Keratinocyte (primary cell): ENCODE data around the gene TRIP6. TPM values are rescaled to one million over a fixed set of nuclear protein-coding genes. Genes with fewer than 3 reads are reported as not detected.

Experiments used
- DNase-seq: peaks from one replicate; pipeline ENCODE4 v3.0.0-alpha.2; 2011; ENCODE audit warnings: low read depth, missing footprints, low spot score
- FAIRE-seq: peaks from 2 replicates; lab custom pipeline; 2011; peaks lifted over from hg19 to GRCh38; lab: Jason Lieb, UNC
- H2AFZ ChIP-seq: 2 replicates; pipeline ENCODE4 v1.6.0; 2012; ENCODE audit warnings: low read length, control low read depth, inconsistent platforms; ENCODE audit not compliant: control insufficient read depth
- H3K27ac ChIP-seq: 2 replicates; pipeline ENCODE4 v1.5.1; 2011; ENCODE audit warnings: low read length; ENCODE audit not compliant: control insufficient read depth, insufficient read depth
- H3K27me3 ChIP-seq: 3 replicates; pipeline ENCODE4 v1.6.0; 2011; ENCODE audit warnings: low read length; ENCODE audit not compliant: control insufficient read depth, insufficient read depth; ENCODE audit errors: extremely low read depth
- H3K36me3 ChIP-seq, 2 experiments: 2 replicates in 1 of 2; 3 replicates in 1 of 2; pipeline ENCODE4 v1.5.1; 2011; ENCODE audit warnings: low read length in 2 of 2, mild to moderate bottlenecking in 1 of 2; ENCODE audit not compliant: control insufficient read depth in 2 of 2, insufficient read depth in 2 of 2; ENCODE audit errors: extremely low read depth in 1 of 2
- H3K4me1 ChIP-seq: 3 replicates; pipeline ENCODE4 v1.5.1; 2011; ENCODE audit warnings: low read length; ENCODE audit not compliant: control insufficient read depth, insufficient read depth; ENCODE audit errors: extremely low read depth
- H3K4me2 ChIP-seq: 3 replicates; pipeline ENCODE4 v1.6.0; 2011; ENCODE audit warnings: low read depth, low read length; ENCODE audit not compliant: control insufficient read depth, insufficient read depth; ENCODE audit errors: extremely low read depth
- H3K4me3 ChIP-seq, 3 experiments: fragments of 200-600 bp in 1 of 3; sonication (generic) in 1 of 3; 2 replicates in 2 of 3; 3 replicates in 1 of 3; pipeline ENCODE4 v1.5.1; 2011 to 2016; ENCODE audit warnings: low read length in 3 of 3, mild to moderate bottlenecking in 3 of 3, control low read depth in 2 of 3, inconsistent platforms in 1 of 3, low read depth in 1 of 3, mixed read lengths in 1 of 3, mixed run types in 1 of 3, moderate library complexity in 1 of 3; ENCODE audit not compliant: control insufficient read depth in 2 of 3, insufficient read depth in 2 of 3; ENCODE audit errors: extremely low read depth in 1 of 3
- H3K79me2 ChIP-seq: 2 replicates; pipeline ENCODE4 v1.6.0; 2012; ENCODE audit warnings: low read length; ENCODE audit not compliant: control insufficient read depth, insufficient read depth
- H3K9ac ChIP-seq: 3 replicates; pipeline ENCODE4 v1.6.0; 2011; ENCODE audit warnings: low read length; ENCODE audit not compliant: control insufficient read depth, insufficient read depth; ENCODE audit errors: extremely low read depth
- H3K9me1 ChIP-seq: 3 replicates; pipeline ENCODE4 v1.6.0; 2011; ENCODE audit warnings: low read length; ENCODE audit not compliant: control insufficient read depth, insufficient read depth; ENCODE audit errors: extremely low read depth
- H3K9me3 ChIP-seq: 2 replicates; pipeline ENCODE4 v1.5.1; 2012; ENCODE audit warnings: low read depth, low read length; ENCODE audit not compliant: control insufficient read depth
- H4K20me1 ChIP-seq: 3 replicates; pipeline ENCODE4 v1.6.0; 2011; ENCODE audit warnings: low read length; ENCODE audit not compliant: control insufficient read depth, insufficient read depth; ENCODE audit errors: extremely low read depth
- CTCF ChIP-seq, 3 experiments: IDR thresholded peaks in 1 of 3; conservative IDR thresholded peaks in 1 of 3; optimal IDR thresholded peaks in 1 of 3; 2 replicates in 2 of 3; 3 replicates in 1 of 3; pipeline versions ENCODE3 to v1.5.1; 2011; ENCODE audit warnings: low read length in 3 of 3, mild to moderate bottlenecking in 3 of 3, moderate library complexity in 2 of 3, control low read depth in 1 of 3, inconsistent platforms in 1 of 3; ENCODE audit not compliant: insufficient read depth in 2 of 3; ENCODE audit errors: extremely low read depth in 1 of 3
- EZH2 ChIP-seq: IDR thresholded peaks from one replicate; pipeline ENCODE4 v1.6.1; 2012; ENCODE audit warnings: inconsistent platforms, mild to moderate bottlenecking, low read length, moderate library complexity
- dilution Hi-C: fragments of 300-500 bp; cut with MboI; formaldehyde crosslinking; loops from one replicate; pipeline ENCODE4 v1.7.0; 2020; ENCODE audit warnings: low sequenced_read_pairs; ENCODE audit not compliant: extremely low pct_ligation_motif_present
- polyA plus RNA-seq, 5 experiments: library from polyadenylated mRNA; depleted of rRNA in 3 of 5; stranded (reverse) in 3 of 5; stranded (forward) in 1 of 5; unstranded in 1 of 5; fragments of >200 nt; gene quantifications; 1 replicate in 1 of 5; 2 replicates in 3 of 5; 3 replicates in 1 of 5; pipeline versions ENCODE4 v1.2.1 to v1.2.3, GENCODE V29; 2011 to 2012; ENCODE audit warnings: missing spikeins in 2 of 5, low read depth in 1 of 5, low replicate concordance in 1 of 5

TRIP6 gene
- polyA plus RNA-seq, 1 donor (not counting 4 experiments of a cell fraction or from before 2014, with no cell fraction given) = 83.8 TPM

GRCh38 chr7:100886142-100886935 lies 19.2 kb downstream of the TRIP6 start:
- Histone ChIP-seq H3K9me1 (no peaks in the 10 kb centered on the region), H4K20me1 (peaks cover 2% of the 10 kb centered on the region), H3K27ac (no peak overlapping the region), H3K4me1 (peaks cover 26% of the 10 kb centered on the region), H3K4me3 (no peak overlapping the region), H3K9me3 (no peaks in the 10 kb centered on the region), H2AFZ (no peak overlapping the region), H3K4me2 (no peak overlapping the region), H3K36me3 (peaks cover 44 to 54% of the 10 kb centered on the region in 2 experiments), H3K79me2 (peaks cover 34% of the 10 kb centered on the region), H3K27me3 (no peaks in the 10 kb centered on the region), H3K9ac (no peak overlapping the region)
- TF ChIP-seq CTCF (optimal IDR thresholded peaks at IDR 0.05 in 1 of 3, IDR thresholded peaks at IDR 0.05 in 1 of 3, conservative IDR thresholded peaks at IDR 0.05 in 1 of 3; ENCODE audit: extremely low read depth in 1 of 3, insufficient read depth in 2 of 3, low read length in 3 of 3) (no peak), EZH2 (no peak)
- dilution Hi-C loops = loop anchor here (10.0 kb wide), 1 partner anchor 58 kb away; the partner anchor contains the start of gene MUC3A
- DNase-seq (no peak), FAIRE-seq (no peak)

- peaks cover 39 to 47% of the 10 kb centered on the region in 2 experiments for H3K36me3 ChIP-seq
- H3K4me1 ChIP-seq = peaks cover 33% of the 10 kb centered on the region
- no peaks in the 10 kb centered on the region for H3K9me1 ChIP-seq
- H2AFZ ChIP-seq = no peak overlapping the region
- no peak for FAIRE-seq
- H3K9me3 ChIP-seq = no peaks in the 10 kb centered on the region
- no peaks in the 10 kb centered on the region for H3K27me3 ChIP-seq
- no peak overlapping the region for H3K4me3 ChIP-seq
- no peak overlapping the region for H3K4me2 ChIP-seq
- H3K27ac ChIP-seq = no peak overlapping the region
- H4K20me1 ChIP-seq = peaks cover 2% of the 10 kb centered on the region
- peaks cover 28% of the 10 kb centered on the region for H3K79me2 ChIP-seq
- no peak for DNase-seq
- TF ChIP-seq EZH2 = no peak
- TF ChIP-seq CTCF (optimal IDR thresholded peaks at IDR 0.05 in 1 of 3, IDR thresholded peaks at IDR 0.05 in 1 of 3, conservative IDR thresholded peaks at IDR 0.05 in 1 of 3; ENCODE audit: extremely low read depth in 1 of 3, insufficient read depth in 2 of 3, low read length in 3 of 3) = no peak
- dilution Hi-C loops = loop anchor here (10.0 kb wide), 1 partner anchor 58 kb away; the partner anchor contains the start of gene MUC3A
- H3K9ac ChIP-seq = no peak overlapping the region
Observed at GRCh38 chr7:100886936-100887515, 19.8 kb downstream of the TRIP6 start.
